H1 (cell line): Measurements from ENCODE around the gene MRPS34. TPM values are rescaled to one million over a fixed set of nuclear protein-coding genes. Genes with fewer than 3 reads are reported as not detected.

Experiments
- BACH1 ChIP-seq: IDR thresholded peaks from 2 replicates; pipeline ENCODE4 v1.6.1; 2012; ENCODE audit warnings: low read length, improper control_type of control experiment
- CBX5 ChIP-seq: fragments of 300-800, 300-1000 bp; sonication (generic); IDR thresholded peaks from 2 replicates; pipeline ENCODE4 v1.7.1; 2016; ENCODE audit warnings: antibody characterized with exemption, low read length, low read depth
- CTCF ChIP-seq, 3 experiments: IDR thresholded peaks; 1 replicate in 2 of 3; 2 replicates in 1 of 3; pipeline versions ENCODE4 v1.5.1 to v1.6.1; 2011; ENCODE audit warnings: low read length in 3 of 3, mild to moderate bottlenecking in 3 of 3, inconsistent platforms in 2 of 3, low read depth in 1 of 3, moderate library complexity in 1 of 3; ENCODE audit not compliant: insufficient read depth in 1 of 3; ENCODE audit errors: control extremely low read depth in 1 of 3
- polyA plus RNA-seq, 7 experiments: library from polyadenylated mRNA; depleted of rRNA in 3 of 7; stranded (reverse) in 5 of 7; unstranded in 2 of 7; fragments of >200 nt in 5 of 7; fragments of 200-250 nt in 2 of 7; gene quantifications; 1 replicate in 5 of 7; 2 replicates in 1 of 7; 4 replicates in 1 of 7; pipeline versions ENCODE4 v1.2.1 to v1.2.3, GENCODE V29; 2011 to 2013; ENCODE audit warnings: missing spikeins in 2 of 7, mixed read lengths in 2 of 7
- total RNA-seq: library from RNA; stranded (reverse); fragmentation: NEBNext Ultra II Directional; extraction: Animal tissue kit (Norgen Biotek cat#: 25700); gene quantifications from 2 replicates; pipeline ENCODE4 v1.2.1, GENCODE V29; 2021

The MRPS34 gene
- total and polyA plus RNA-seq, 2 of the 8 experiments (the other 6 are each of a cell fraction or from before 2014, with no cell fraction given): 168 to 252 TPM

- TF ChIP-seq CTCF (IDR thresholded peaks at IDR 0.05; ENCODE audit: control extremely low read depth in 1 of 3, insufficient read depth in 1 of 3, low read depth in 1 of 3, low read length in 3 of 3) (no peak), CBX5 (no peak), BACH1 (no peak)
Measured at GRCh38 chr16:1764971-1765370, 8.0 kb downstream of the MRPS34 start (continued).
